Peyer's patch (tissue), 4 donors: ENCODE measurements around the gene PLA2G6. TPM values are rescaled to one million over a fixed set of nuclear protein-coding genes. Genes with fewer than 3 reads are reported as not detected.

Experiments used
- DNase-seq, 3 donors: peaks; one replicate each; pipeline ENCODE4 v3.0.0-alpha.2; 2017 to 2019
- H3K27ac ChIP-seq, 4 donors: fragments of 200-600 bp; sonication (generic); one replicate each; pipeline ENCODE4 v1.5.1; 2016 to 2019
- H3K27me3 ChIP-seq, 2 donors: fragments of 200-600 bp; sonication (generic); one replicate each; pipeline ENCODE4 v1.5.1; 2019
- H3K36me3 ChIP-seq, 3 donors: fragments of 200-600 bp; sonication (generic); one replicate each; pipeline ENCODE4 v1.5.1; 2016 to 2019
- H3K4me1 ChIP-seq, 4 donors: fragments of 200-600 bp; sonication (generic); one replicate each; pipeline ENCODE4 v1.5.1; 2016 to 2019
- H3K4me3 ChIP-seq, 4 donors: fragments of 200-600 bp; sonication (generic); 1 replicate in 3 of 4; 2 replicates in 1 of 4; pipeline ENCODE4 v1.5.1; 2016 to 2019; ENCODE audit warnings: mild to moderate bottlenecking in 1 of 4
- H3K9me3 ChIP-seq, 4 donors: fragments of 200-600 bp; sonication (generic); one replicate each; pipeline ENCODE4 v1.5.1; 2016 to 2019; ENCODE audit warnings: mild to moderate bottlenecking in 1 of 4
- POLR2A ChIP-seq, 2 donors: fragments of 450-650 bp; IDR thresholded peaks; one replicate each; pipeline ENCODE4 v1.5.1; 2017; ENCODE audit warnings: antibody characterized with exemption in 2 of 2, mild to moderate bottlenecking in 2 of 2, moderate library complexity in 2 of 2
- small RNA-seq, 2 donors: library from RNA; depleted of rRNA; stranded (forward); fragments of <200 nt; gene quantifications; one replicate each; pipeline ENCODE3, GENCODE V24; 2016
- total RNA-seq, 4 donors: library from RNA; depleted of rRNA; stranded (reverse); fragments of >200 nt; gene quantifications; one replicate each; pipeline ENCODE4 v1.1.0, GENCODE V29; 2016
- TF ChIP-seq, protein P1 (sequence below), 6 experiments: fragments of 450-650 bp in 4 of 6; fragments of 200-600 bp in 2 of 6; sonication (generic) in 1 of 6; IDR thresholded peaks; one replicate each; pipeline ENCODE4 v1.5.1; 2017 to 2019; ENCODE audit warnings: antibody characterized with exemption in 6 of 6, mild to moderate bottlenecking in 3 of 6, moderate library complexity in 1 of 6

Gene PLA2G6
- total RNA-seq, 4 donors from 2014 or later, result 19.3 to 102 (median 60.6) TPM

DNA sequence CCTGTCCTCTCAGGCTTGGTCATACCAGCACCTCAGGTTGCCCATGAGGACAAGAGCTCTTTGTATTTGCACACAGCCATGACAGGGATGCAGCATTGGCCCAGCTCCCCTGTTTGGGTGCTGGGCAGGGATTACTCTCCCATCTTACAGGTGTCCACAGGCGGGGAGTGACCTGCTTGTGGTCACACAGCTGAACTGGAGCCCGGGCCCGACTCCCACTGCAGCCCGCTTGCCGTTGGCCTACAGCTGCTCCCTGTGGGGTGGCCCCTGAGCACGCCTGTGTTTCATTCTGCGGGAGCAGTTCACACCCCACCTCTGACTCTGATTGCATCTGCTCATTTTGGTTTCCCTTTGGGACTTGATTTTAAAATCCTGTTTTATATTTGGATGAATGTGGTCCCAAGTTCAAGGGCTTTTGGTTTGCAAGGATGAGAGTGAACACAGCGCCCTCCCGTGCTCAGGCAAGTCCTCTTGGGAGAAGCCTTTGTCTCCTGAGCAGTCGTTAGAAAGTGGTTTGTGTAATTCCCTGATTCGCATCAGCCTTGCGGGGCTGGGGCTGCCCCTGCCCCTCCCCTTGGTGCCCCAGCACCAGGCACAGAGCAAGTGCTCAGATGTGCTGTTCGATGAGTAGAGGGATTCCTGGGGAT is 115.1 kb downstream of the PLA2G6 start:
- H3K27me3 ChIP-seq, result no peaks in the 10 kb centered on the region
- no peaks in the 10 kb centered on the region for H3K9me3 ChIP-seq
- H3K27ac ChIP-seq, result no peak overlapping the region
- no peak overlapping the region for H3K4me3 ChIP-seq
- H3K36me3 ChIP-seq, result peaks cover 0 to 69% (median 0%) of the 10 kb centered on the region in 3 donors
- peaks cover 0 to 8% (median 0%) of the 10 kb centered on the region in 4 donors for H3K4me1 ChIP-seq
- DNase-seq, result no peak
- TF ChIP-seq, protein P1, sequence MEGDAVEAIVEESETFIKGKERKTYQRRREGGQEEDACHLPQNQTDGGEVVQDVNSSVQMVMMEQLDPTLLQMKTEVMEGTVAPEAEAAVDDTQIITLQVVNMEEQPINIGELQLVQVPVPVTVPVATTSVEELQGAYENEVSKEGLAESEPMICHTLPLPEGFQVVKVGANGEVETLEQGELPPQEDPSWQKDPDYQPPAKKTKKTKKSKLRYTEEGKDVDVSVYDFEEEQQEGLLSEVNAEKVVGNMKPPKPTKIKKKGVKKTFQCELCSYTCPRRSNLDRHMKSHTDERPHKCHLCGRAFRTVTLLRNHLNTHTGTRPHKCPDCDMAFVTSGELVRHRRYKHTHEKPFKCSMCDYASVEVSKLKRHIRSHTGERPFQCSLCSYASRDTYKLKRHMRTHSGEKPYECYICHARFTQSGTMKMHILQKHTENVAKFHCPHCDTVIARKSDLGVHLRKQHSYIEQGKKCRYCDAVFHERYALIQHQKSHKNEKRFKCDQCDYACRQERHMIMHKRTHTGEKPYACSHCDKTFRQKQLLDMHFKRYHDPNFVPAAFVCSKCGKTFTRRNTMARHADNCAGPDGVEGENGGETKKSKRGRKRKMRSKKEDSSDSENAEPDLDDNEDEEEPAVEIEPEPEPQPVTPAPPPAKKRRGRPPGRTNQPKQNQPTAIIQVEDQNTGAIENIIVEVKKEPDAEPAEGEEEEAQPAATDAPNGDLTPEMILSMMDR (IDR thresholded peaks at IDR 0.05), result no peak
- TF ChIP-seq POLR2A (IDR thresholded peaks at IDR 0.05), result no peak

DNA sequence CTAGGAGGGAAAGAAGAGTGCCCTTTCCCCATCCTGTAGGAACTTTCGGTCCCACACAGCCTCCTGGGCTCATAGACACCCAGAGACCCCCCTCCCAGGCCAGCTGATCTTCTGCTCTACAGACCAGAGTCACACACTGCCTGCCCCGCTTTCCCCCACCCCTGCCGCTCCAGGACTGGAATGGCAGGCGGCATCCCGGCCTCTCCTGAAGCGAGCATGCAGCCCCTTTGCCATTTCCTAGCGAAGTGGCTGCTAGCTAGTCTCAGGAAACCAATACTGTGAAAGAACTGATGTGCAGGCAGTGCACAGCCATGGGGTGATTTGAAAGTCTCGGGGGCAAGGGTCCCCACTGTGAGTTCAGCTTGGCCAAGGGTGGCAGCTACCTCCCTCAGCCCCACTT is 116.1 kb downstream of the PLA2G6 start:
- Histone ChIP-seq H3K36me3 (peaks cover 0 to 69% (median 0%) of the 10 kb centered on the region in 3 donors), H3K27me3 (no peaks in the 10 kb centered on the region), H3K4me3 (no peak overlapping the region), H3K27ac (no peak overlapping the region), H3K4me1 (peaks cover 0 to 8% (median 0%) of the 10 kb centered on the region in 4 donors), H3K9me3 (no peaks in the 10 kb centered on the region)
- DNase-seq, result no peak
- no peak for TF ChIP-seq POLR2A (IDR thresholded peaks at IDR 0.05)
- TF ChIP-seq, protein P1 (IDR thresholded peaks at IDR 0.05), result no peak

DNA sequence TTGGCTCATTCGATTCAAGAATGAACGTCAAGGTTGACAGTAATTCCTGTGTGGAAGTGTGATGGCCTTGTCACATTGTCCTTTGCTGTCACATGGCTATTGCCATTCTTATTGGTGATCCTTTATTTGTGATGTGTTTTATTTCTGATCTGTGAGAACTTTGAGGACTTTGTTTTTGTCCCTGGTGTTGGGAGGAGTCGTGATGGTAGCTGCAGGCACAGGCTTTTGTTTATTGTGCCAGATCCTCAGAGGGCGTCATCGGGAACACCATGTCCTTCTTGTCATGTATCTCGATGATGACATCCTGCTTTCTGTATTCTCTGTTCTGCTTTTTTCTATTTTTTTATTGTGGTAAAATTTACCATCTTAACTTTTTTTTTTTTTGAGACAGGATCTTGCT is 118.8 kb downstream of the PLA2G6 start:
- peaks cover 0 to 4% (median under 1%) of the 10 kb centered on the region in 4 donors for H3K4me1 ChIP-seq
- no peaks in the 10 kb centered on the region for H3K27me3 ChIP-seq
- DNase-seq, result peak in 2 of 3 donors; percentile 38 to 62
- TF ChIP-seq POLR2A (IDR thresholded peaks at IDR 0.05), result no peak
- TF ChIP-seq, protein P1 (IDR thresholded peaks at IDR 0.05), result no peak
- H3K36me3 ChIP-seq, result peaks cover 0 to 71% (median 0%) of the 10 kb centered on the region in 3 donors
- no peaks in the 10 kb centered on the region for H3K9me3 ChIP-seq
- H3K4me3 ChIP-seq, result no peak overlapping the region
- peak overlapping the region in 2 of 4 donors; percentile 27 to 63 for H3K27ac ChIP-seq

Small RNAs within 50 kb of the gene (small RNA-seq; reads per million reads assigned to genes)
- 0.06 to 1.2 reads per million in 2 donors for gene RN7SL704P

Other genes with a start within 250 kb of the PLA2G6 start
- under 1 TPM in 1 of 4 donors, not detected in 3; 0.85 TPM for gene C22orf23, start 228.2 kb downstream of the PLA2G6 start, total RNA-seq
- 10 to 100 TPM; 51.1 to 97.4 (median 55.2) TPM for gene POLR2F, start 228.1 kb downstream of the PLA2G6 start, total RNA-seq
- 1 to 10 TPM in 1 of 4 donors, under 1 TPM in 2, not detected in 1; 0.35 to 1.1 (median 0.66) TPM for gene SOX10, start 197.3 kb downstream of the PLA2G6 start, total RNA-seq
- gene PICK1, start 124.4 kb downstream of the PLA2G6 start, total RNA-seq, result 10 to 100 TPM; 40.8 to 51.7 (median 46.4) TPM
- not detected for gene SLC16A8, start 97.6 kb downstream of the PLA2G6 start, total RNA-seq
- gene BAIAP2L2, start 71.1 kb downstream of the PLA2G6 start, total RNA-seq, result 100 to 1,000 TPM in 3 of 4 donors, 10 to 100 TPM in 1; 83.3 to 421 (median 306) TPM
- gene MAFF, start 20.2 kb upstream of the PLA2G6 start, total RNA-seq, result 10 to 100 TPM in 2 of 4 donors, 1 to 10 TPM in 2; 5.1 to 14.2 (median 12.0) TPM
- 10 to 100 TPM; 39.1 to 56.1 (median 51.4) TPM for gene TMEM184B, start 91.2 kb upstream of the PLA2G6 start, total RNA-seq
- gene CSNK1E, start 135.6 kb upstream of the PLA2G6 start, total RNA-seq, result 100 to 1,000 TPM in 3 of 4 donors, 10 to 100 TPM in 1; 39.1 to 254 (median 114) TPM